ENCODE measurements around the gene BACE2.

The BACE2 gene

DNA sequence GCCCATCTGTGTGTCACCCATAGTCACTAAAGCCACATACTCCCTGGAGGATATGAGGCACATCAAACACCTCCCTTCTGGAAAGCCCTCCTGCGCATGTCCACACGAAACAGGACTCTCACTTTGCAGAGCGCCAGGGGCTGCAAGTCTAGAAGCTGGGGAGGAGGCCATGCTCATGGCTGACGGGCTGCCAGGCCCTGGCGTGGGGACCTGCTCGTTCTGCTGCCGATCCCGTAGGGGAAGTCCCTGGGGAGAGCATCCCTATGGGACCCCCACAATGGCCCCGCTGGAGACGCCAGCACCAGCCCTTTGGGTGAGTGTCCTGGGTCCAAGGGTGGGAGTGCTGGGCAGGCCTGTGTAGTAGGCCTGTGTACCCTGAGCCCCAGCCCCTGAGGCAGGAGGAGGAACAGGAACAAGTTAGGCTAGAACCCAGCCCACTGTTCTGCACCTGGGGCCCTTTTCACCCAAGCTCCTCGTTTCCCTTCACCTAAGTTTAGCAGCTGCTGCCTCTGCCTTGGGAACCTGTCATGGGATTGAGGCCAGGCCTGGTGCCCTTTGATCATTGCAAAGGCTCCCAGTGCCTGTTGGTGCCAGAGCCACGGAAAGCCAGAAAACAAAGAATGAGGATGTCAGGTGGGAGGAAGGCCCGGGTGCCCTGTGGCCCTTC lies 158.6 kb downstream of the BACE2 start:
- Histone ChIP-seq H3K4me2 (ENCODE audit: low read depth, low read length, poor library complexity, severe bottlenecking) (no peak overlapping the region), H3K79me2 (ENCODE audit: insufficient read depth, low read length) (no peaks in the 10 kb centered on the region)
- TF ChIP-seq EZH2phosphoT487 (conservative IDR thresholded peaks at IDR 0.05; ENCODE audit: low read length), result no peak
- TF ChIP-seq, protein P1, sequence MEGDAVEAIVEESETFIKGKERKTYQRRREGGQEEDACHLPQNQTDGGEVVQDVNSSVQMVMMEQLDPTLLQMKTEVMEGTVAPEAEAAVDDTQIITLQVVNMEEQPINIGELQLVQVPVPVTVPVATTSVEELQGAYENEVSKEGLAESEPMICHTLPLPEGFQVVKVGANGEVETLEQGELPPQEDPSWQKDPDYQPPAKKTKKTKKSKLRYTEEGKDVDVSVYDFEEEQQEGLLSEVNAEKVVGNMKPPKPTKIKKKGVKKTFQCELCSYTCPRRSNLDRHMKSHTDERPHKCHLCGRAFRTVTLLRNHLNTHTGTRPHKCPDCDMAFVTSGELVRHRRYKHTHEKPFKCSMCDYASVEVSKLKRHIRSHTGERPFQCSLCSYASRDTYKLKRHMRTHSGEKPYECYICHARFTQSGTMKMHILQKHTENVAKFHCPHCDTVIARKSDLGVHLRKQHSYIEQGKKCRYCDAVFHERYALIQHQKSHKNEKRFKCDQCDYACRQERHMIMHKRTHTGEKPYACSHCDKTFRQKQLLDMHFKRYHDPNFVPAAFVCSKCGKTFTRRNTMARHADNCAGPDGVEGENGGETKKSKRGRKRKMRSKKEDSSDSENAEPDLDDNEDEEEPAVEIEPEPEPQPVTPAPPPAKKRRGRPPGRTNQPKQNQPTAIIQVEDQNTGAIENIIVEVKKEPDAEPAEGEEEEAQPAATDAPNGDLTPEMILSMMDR (IDR thresholded peaks at IDR 0.05; ENCODE audit: insufficient read depth, low read length, poor library complexity, severe bottlenecking), result no peak

DNA sequence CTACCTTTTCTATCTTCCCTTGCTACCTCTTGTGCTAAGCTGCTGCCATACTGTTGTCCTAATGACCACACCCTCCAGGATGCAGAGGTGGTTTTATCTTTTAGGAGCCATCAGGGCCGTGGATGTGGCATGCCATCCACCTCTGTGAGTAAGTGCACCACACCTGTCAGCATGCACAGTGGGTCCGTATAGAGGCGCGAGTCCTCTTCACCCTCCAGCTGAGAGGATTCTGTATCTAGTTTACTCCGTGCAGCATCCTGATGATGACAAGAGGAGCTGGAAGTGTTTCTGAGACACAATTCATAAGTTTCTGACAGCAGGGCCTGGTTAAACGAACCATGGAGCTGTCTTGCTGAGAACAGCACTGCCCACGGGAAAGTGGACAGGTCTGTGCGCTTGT lies 159.8 kb downstream of the BACE2 start:
- TF ChIP-seq EZH2phosphoT487 (conservative IDR thresholded peaks at IDR 0.05; ENCODE audit: low read length), result no peak
- TF ChIP-seq, protein P1 (IDR thresholded peaks at IDR 0.05; ENCODE audit: insufficient read depth, low read length, poor library complexity, severe bottlenecking), result no peak
- no peak overlapping the region for H3K27ac ChIP-seq (ENCODE audit: low read depth, low read length)
- H3K4me2 ChIP-seq (ENCODE audit: low read depth, low read length, poor library complexity, severe bottlenecking), result no peak overlapping the region

More for the DNA sequence above, 158.6 kb downstream of the BACE2 start:
- no peak overlapping the region for H2AFZ ChIP-seq (ENCODE audit: low read depth, low read length, severe bottlenecking)
- H3K27ac ChIP-seq (ENCODE audit: low read depth, low read length), result no peak overlapping the region
- H3K9me3 ChIP-seq (ENCODE audit: insufficient read depth, low read length), result no peaks in the 10 kb centered on the region
- no peaks in the 10 kb centered on the region for H3K27me3 ChIP-seq (ENCODE audit: low read length)
- H4K20me1 ChIP-seq (ENCODE audit: low read depth, low read length), result no peaks in the 10 kb centered on the region
- peaks cover 3% of the 10 kb centered on the region for H3F3A ChIP-seq (ENCODE audit: insufficient read depth)
- H3K4me3 ChIP-seq (ENCODE audit: insufficient read depth, low read length, poor library complexity, severe bottlenecking), result no peak overlapping the region
- no peak overlapping the region for H3K9ac ChIP-seq (ENCODE audit: low read length)
- H3K36me3 ChIP-seq (ENCODE audit: low read length), result no peaks in the 10 kb centered on the region
- H3K9me2 ChIP-seq (replicated peaks; ENCODE audit: insufficient read depth, low read length), result no peaks in the 10 kb centered on the region

DNA sequence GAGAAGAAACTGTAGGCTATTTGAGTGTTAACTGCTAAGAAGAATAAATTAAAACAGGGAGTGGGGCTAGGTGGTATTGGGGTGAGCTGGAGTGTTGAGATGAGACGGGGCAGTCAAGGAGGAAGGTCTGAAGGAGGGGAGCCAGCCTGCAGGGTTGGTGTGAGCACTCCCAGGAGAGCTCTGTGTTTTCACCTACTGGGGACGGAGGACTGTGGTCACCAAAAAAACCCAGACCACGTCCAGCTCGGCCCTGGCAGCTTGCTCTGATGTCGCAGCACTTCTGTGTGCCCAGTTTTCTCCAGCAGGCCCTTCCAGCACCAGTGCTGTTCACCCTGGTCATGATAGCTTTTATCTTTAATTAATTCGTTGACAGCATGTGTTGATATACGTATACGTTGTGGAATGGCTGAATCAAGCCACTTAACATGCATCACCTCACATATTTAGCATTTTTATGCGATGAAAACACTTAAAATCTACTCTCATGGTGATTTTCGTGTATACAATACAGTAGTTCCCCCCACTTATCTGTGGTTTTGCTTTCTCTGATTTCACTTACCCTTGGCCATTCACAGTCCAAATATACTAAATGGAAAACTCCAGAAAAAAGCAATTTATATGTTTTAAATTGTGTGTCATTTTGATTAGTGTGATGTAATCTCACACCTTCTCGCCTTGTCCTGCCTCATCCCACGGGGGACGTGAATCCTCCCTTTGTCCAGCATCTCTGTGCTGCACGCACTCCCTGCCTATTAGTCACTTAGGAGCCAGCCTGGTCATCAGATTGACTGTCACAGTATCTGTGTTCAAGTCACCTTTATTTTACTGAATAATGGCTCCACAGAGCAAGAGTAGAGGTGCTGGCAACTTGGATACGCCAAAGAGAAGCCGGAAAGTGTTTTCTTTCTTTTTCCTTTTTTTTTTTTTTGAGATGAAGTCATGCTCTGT lies 161.0 kb downstream of the BACE2 start:
- TF ChIP-seq, protein P1 (IDR thresholded peaks at IDR 0.05; ENCODE audit: insufficient read depth, low read length, poor library complexity, severe bottlenecking), result no peak
- no peak for TF ChIP-seq EZH2phosphoT487 (conservative IDR thresholded peaks at IDR 0.05; ENCODE audit: low read length)
- H3K4me3 ChIP-seq (ENCODE audit: insufficient read depth, low read length, poor library complexity, severe bottlenecking), result no peak overlapping the region
- H3K36me3 ChIP-seq (ENCODE audit: low read length), result no peaks in the 10 kb centered on the region
- H3K9ac ChIP-seq (ENCODE audit: low read length), result no peak overlapping the region
- H3K9me2 ChIP-seq (replicated peaks; ENCODE audit: insufficient read depth, low read length), result no peaks in the 10 kb centered on the region
- no peak overlapping the region for H3K4me2 ChIP-seq (ENCODE audit: low read depth, low read length, poor library complexity, severe bottlenecking)
- no peaks in the 10 kb centered on the region for H3K79me2 ChIP-seq (ENCODE audit: insufficient read depth, low read length)
- H3K27me3 ChIP-seq (ENCODE audit: low read length), result no peaks in the 10 kb centered on the region
- no peak overlapping the region for H2AFZ ChIP-seq (ENCODE audit: low read depth, low read length, severe bottlenecking)
- no peak overlapping the region for H3K27ac ChIP-seq (ENCODE audit: low read depth, low read length)
- no peaks in the 10 kb centered on the region for H3F3A ChIP-seq (ENCODE audit: insufficient read depth)
- H4K20me1 ChIP-seq (ENCODE audit: low read depth, low read length), result no peaks in the 10 kb centered on the region
- no peaks in the 10 kb centered on the region for H3K9me3 ChIP-seq (ENCODE audit: insufficient read depth, low read length)

More for the DNA sequence above, 159.8 kb downstream of the BACE2 start:
- Histone ChIP-seq H3K9me3 (ENCODE audit: insufficient read depth, low read length) (no peaks in the 10 kb centered on the region), H3K36me3 (ENCODE audit: low read length) (no peaks in the 10 kb centered on the region), H2AFZ (ENCODE audit: low read depth, low read length, severe bottlenecking) (no peak overlapping the region), H3F3A (ENCODE audit: insufficient read depth) (no peaks in the 10 kb centered on the region), H4K20me1 (ENCODE audit: low read depth, low read length) (no peaks in the 10 kb centered on the region), H3K9ac (ENCODE audit: low read length) (no peak overlapping the region), H3K4me3 (ENCODE audit: insufficient read depth, low read length, poor library complexity, severe bottlenecking) (no peak overlapping the region), H3K27me3 (ENCODE audit: low read length) (no peaks in the 10 kb centered on the region), H3K79me2 (ENCODE audit: insufficient read depth, low read length) (no peaks in the 10 kb centered on the region), H3K9me2 (replicated peaks; ENCODE audit: insufficient read depth, low read length) (no peaks in the 10 kb centered on the region)
